Epithelial cell of umbilical artery (primary cell): ENCODE measurements around the gene ADIG. TPM values are rescaled to one million over a fixed set of nuclear protein-coding genes. Genes with fewer than 3 reads are reported as not detected.

Experiments
- total RNA-seq: library from RNA; depleted of rRNA; stranded (reverse); fragments of >200 nt; gene quantifications from 2 replicates; pipeline ENCODE4 v1.2.3, GENCODE V29; 2014

ADIG gene
- total RNA-seq = not detected in 2 replicates

GRCh38 chr20:38581013-38581412 lies at the start of gene ADIG:
Gene ADIG (plus strand): TSS chr20:38581197. CDS start chr20:38581251, 54 bp downstream.

GRCh38 chr20:38601216-38602184 lies 20.5 kb downstream of the ADIG start, which contains the start of gene ARHGAP40:
Gene ARHGAP40 (plus strand): TSS chr20:38601809.

Other genes starting within 250 kb of the ADIG start
- gene LBP, start 234.7 kb upstream of the ADIG start, total RNA-seq = not detected in 2 replicates
- 9.4 and 17.2 TPM in 2 replicates for gene SNHG17, start 145.9 kb upstream of the ADIG start, total RNA-seq
- gene RALGAPB, start 108.4 kb upstream of the ADIG start, total RNA-seq = 22.1 and 22.6 TPM in 2 replicates
- gene ARHGAP40, start 20.6 kb downstream of the ADIG start, total RNA-seq = under 0.01 TPM in 1 of 2 replicates, not detected in the other
- not detected in 2 replicates for gene SLC32A1, start 143.3 kb downstream of the ADIG start, total RNA-seq
- gene ACTR5, start 167.3 kb downstream of the ADIG start, total RNA-seq = 11.4 and 13.2 TPM in 2 replicates
- 54.9 and 72.4 TPM in 2 replicates for gene PPP1R16B, start 224.5 kb downstream of the ADIG start, total RNA-seq